GM12878 (cell line): ENCODE results near the gene TPCN1. TPM values are rescaled to one million over a fixed set of nuclear protein-coding genes. Genes with fewer than 3 reads are reported as not detected.

Source experiments
- ATAC-seq: fragments of 200-7000 bp; cut with Tn5 transposase; 3 replicates; pipeline ENCODE4 v1.9.1; 2020; ENCODE audit warnings: mild to moderate bottlenecking, moderate library complexity
- BruUV-seq: library from RNA; stranded (reverse); fragments of 400-500 nt; replicated peaks from 2 replicates; lab custom pipeline; 2021; lab: Mats Ljungman, UMichigan
- CTCF ChIA-PET: fragments of 300-600 bp; sonication (Branson Sonifier 250); formaldehyde crosslinking; extraction: SDS; loops from one replicate; lab custom pipeline; 2021; ENCODE audit warnings: inconsistent platforms; lab: Yijun Ruan, JAX
- POLR2A ChIA-PET: fragments of 350-600 bp; formaldehyde crosslinking; extraction: SDS; loops from one replicate; lab custom pipeline; 2021; ENCODE audit warnings: inconsistent platforms; lab: Charles Lee
- RAD21 ChIA-PET: fragments of 300-600 bp; sonication (Branson Sonifier 250); formaldehyde crosslinking; loops from one replicate; lab custom pipeline; 2023; ENCODE audit warnings: antibody characterized with exemption; ENCODE audit not compliant: unreplicated experiment; lab: Charles Lee
- SMC1A ChIA-PET: fragments of 300-600 bp; sonication (Branson Sonifier 250); formaldehyde crosslinking; loops from one replicate; lab custom pipeline; 2023; ENCODE audit not compliant: unreplicated experiment, uncharacterized antibody; lab: Charles Lee
- DNase-seq: peaks from one replicate; pipeline ENCODE4 v3.0.0-alpha.2; 2011; ENCODE audit warnings: low read depth, low spot score
- FAIRE-seq: peaks from 3 replicates; lab custom pipeline; 2011; peaks lifted over from hg19 to GRCh38; lab: Jason Lieb, UNC
- H2AFZ ChIP-seq: 2 replicates; pipeline ENCODE4 v1.6.0; 2011; ENCODE audit warnings: low read depth, low read length, control low read depth; ENCODE audit not compliant: control insufficient read depth
- H3K27ac ChIP-seq: 2 replicates; pipeline ENCODE4 v1.5.1; 2011; ENCODE audit warnings: control low read depth; ENCODE audit not compliant: control insufficient read depth, insufficient read depth
- H3K27me3 ChIP-seq, 2 experiments: replicated peaks in 1 of 2; 2 replicates each; pipeline versions ENCODE4 v1.6.0 to v1.6.1; 2011; ENCODE audit warnings: low read length in 1 of 2; ENCODE audit not compliant: control insufficient read depth in 2 of 2, insufficient read depth in 2 of 2
- H3K36me3 ChIP-seq, 2 experiments: 2 replicates each; pipeline ENCODE4 v1.5.1; 2011; ENCODE audit warnings: low read length in 1 of 2; ENCODE audit not compliant: control insufficient read depth in 2 of 2, insufficient read depth in 2 of 2
- H3K4me1 ChIP-seq: 2 replicates; pipeline ENCODE4 v1.6.1; 2011; ENCODE audit warnings: mild to moderate bottlenecking, low read length, moderate library complexity, mixed read lengths; ENCODE audit not compliant: control insufficient read depth, insufficient read depth
- H3K4me2 ChIP-seq: 2 replicates; pipeline ENCODE4 v1.6.0; 2011; ENCODE audit warnings: control low read depth; ENCODE audit not compliant: control insufficient read depth, insufficient read depth
- H3K4me3 ChIP-seq: fragments of 200-600 bp; sonication (generic); 2 replicates; pipeline ENCODE4 v1.5.1; 2016
- H3K79me2 ChIP-seq: 2 replicates; pipeline ENCODE4 v1.6.0; 2011; ENCODE audit warnings: low read length; ENCODE audit not compliant: control insufficient read depth, insufficient read depth
- H3K9ac ChIP-seq: 2 replicates; pipeline ENCODE4 v1.8.0; 2011; ENCODE audit warnings: low read length, control low read depth, mixed read lengths; ENCODE audit not compliant: control insufficient read depth, insufficient read depth
- H3K9me3 ChIP-seq: replicated peaks from 3 replicates; pipeline ENCODE4 v1.5.1; 2011; ENCODE audit warnings: mild to moderate bottlenecking, low read length; ENCODE audit not compliant: control insufficient read depth, insufficient read depth
- H4K20me1 ChIP-seq: 2 replicates; pipeline ENCODE4 v1.6.0; 2011; ENCODE audit not compliant: control insufficient read depth, insufficient read depth
- BRCA1 ChIP-seq: IDR thresholded peaks from 2 replicates; pipeline ENCODE4 v1.6.1; 2011; ENCODE audit warnings: low read depth, low read length, improper control_type of control experiment
- CREM ChIP-seq: IDR thresholded peaks from 2 replicates; pipeline ENCODE4 v1.6.1; 2014; ENCODE audit warnings: antibody characterized with exemption, low read depth
- FOS ChIP-seq: IDR thresholded peaks from 3 replicates; pipeline ENCODE4 v1.6.1; 2011; ENCODE audit warnings: borderline replicate concordance; ENCODE audit not compliant: insufficient read length; ENCODE audit errors: extremely low read depth
- GATAD2B ChIP-seq: fragments of 450-650 bp; conservative IDR thresholded peaks from 2 replicates; pipeline ENCODE4 v1.6.1; 2017; ENCODE audit warnings: low read depth, mild to moderate bottlenecking, moderate library complexity
- IKZF2 ChIP-seq, 2 experiments: fragments of 450-650 bp; IDR thresholded peaks; 2 replicates each; pipeline ENCODE4 v1.6.1; 2017; ENCODE audit warnings: mild to moderate bottlenecking in 2 of 2, moderate library complexity in 2 of 2
- IRF4 ChIP-seq: IDR thresholded peaks from 2 replicates; pipeline ENCODE4 v1.6.1; 2011; ENCODE audit warnings: low read depth, low read length
- KLF5 ChIP-seq: fragments of 450-650 bp; IDR thresholded peaks from 2 replicates; pipeline ENCODE4 v1.6.1; 2014; ENCODE audit warnings: mild to moderate bottlenecking; ENCODE audit not compliant: partially characterized antibody
- NR2C2 ChIP-seq: IDR thresholded peaks from 2 replicates; pipeline ENCODE4 v1.6.1; 2011; ENCODE audit warnings: borderline replicate concordance, low read depth; ENCODE audit not compliant: control insufficient read depth, insufficient read length
- REST ChIP-seq: IDR thresholded peaks from 2 replicates; pipeline ENCODE4 v1.6.1; 2012; ENCODE audit warnings: mild to moderate bottlenecking, low read depth, low read length
- USF1 ChIP-seq: IDR thresholded peaks from 2 replicates; pipeline ENCODE4 v1.6.1; 2011; ENCODE audit warnings: borderline replicate concordance, low read depth, mild to moderate bottlenecking, moderate library complexity, mixed read lengths, low read length; ENCODE audit not compliant: insufficient read depth; ENCODE audit errors: extremely low read length
- WGBS: methylation state at CpG from one replicate; pipeline ENCODE4 v1.1.6; 2016; ENCODE audit warnings: low lambda C conversion rate; ENCODE audit not compliant: insufficient replicate concordance, insufficient coverage; ENCODE audit errors: missing lambda C conversion rate; 5-methylcytosine and 5-hydroxymethylcytosine counted together
- in situ Hi-C: fragments of 300-500 bp; cut with MboI; formaldehyde crosslinking; loops from 9 replicates; pipeline ENCODE4 v1.14.3; 2018; ENCODE audit warnings: mixed read lengths
- intact Hi-C: fragments of 100-400 bp; cut with micrococcal nuclease; formaldehyde crosslinking; loops from one replicate; pipeline ENCODE4 v1.14.2; 2022; ENCODE audit not compliant: unreplicated experiment
- polyA plus RNA-seq, 11 experiments: library from polyadenylated mRNA; depleted of rRNA in 4 of 11; unstranded in 6 of 11; stranded (reverse) in 5 of 11; fragments of >200 nt; fragmentation: Nextera tagmentation in 4 of 11; fragmentation: Illumina TruSeq in 1 of 11; extraction: Ambion mirVana in 4 of 11; extraction: Trizol in 1 of 11; gene quantifications; 1 replicate in 1 of 11; 2 replicates in 10 of 11; pipeline versions ENCODE4 v1.2.1 to v1.2.3, GENCODE V29; 2011 to 2016; ENCODE audit warnings: inconsistent platforms in 2 of 11, missing spikeins in 2 of 11, low read depth in 1 of 11
- total RNA-seq, 4 experiments: library from RNA; depleted of rRNA in 3 of 4; stranded (reverse); fragments of >200 nt in 3 of 4; fragmentation: Illumina TruSeq in 1 of 4; extraction: Trizol in 1 of 4; gene quantifications; 2 replicates each; pipeline versions ENCODE4 v1.2.1 to v1.2.3, GENCODE V29; 2013 to 2021

Gene TPCN1
- total and polyA plus RNA-seq, 10 of the 15 experiments (the other 5 are each of a cell fraction or from before 2014, with no cell fraction given): 0.79 to 30.9 (median 19.4) TPM

- no peak for TF ChIP-seq KLF5
- 0 out of 4 replicates have a peak, but pooled peaks of 1 of the 2 experiments have one; percentile 12 for TF ChIP-seq IKZF2 (IDR thresholded peaks at IDR 0.05)
- no peak for TF ChIP-seq FOS
- TF ChIP-seq CREM: no peak
- TF ChIP-seq IRF4: no peak
- no peak for TF ChIP-seq BRCA1
- TF ChIP-seq NR2C2: no peak
- TF ChIP-seq USF1: peak; percentile 13
These were observed 50.7 kb downstream of the TPCN1 start (continued) for GRCh38 chr12:113271853-113272561.

GRCh38 chr12:113273053-113273725 lies 51.9 kb downstream of the TPCN1 start:
- no peaks in the 10 kb centered on the region for H3K27me3 ChIP-seq
- DNase-seq (no peak), ATAC-seq (no peak), FAIRE-seq (no peak)
- no peak overlapping the region for H3K9ac ChIP-seq
- ChIA-PET POLR2A (interaction anchor here (0.6 kb wide), 1 partner anchor 50 kb away, joined by 3 read pairs; no protein-coding TSS in a partner anchor), SMC1A (interaction anchor here (0.7 kb wide), 1 partner anchor 1146 kb away, joined by 3 read pairs; no protein-coding TSS in a partner anchor), CTCF (interaction anchor here (0.6 kb wide), 1 partner anchor 8 kb away, joined by 4 read pairs; no protein-coding TSS in a partner anchor), RAD21 (no interaction called here)
- no peak overlapping the region for H2AFZ ChIP-seq
- WGBS: 97% methylated on average over 13 of the region's 13 CpGs
- intact Hi-C loops (loop anchor here (10.0 kb wide), 1 partner anchor 78 kb away; no protein-coding TSS in a partner anchor), in situ Hi-C loops (no loop called here)
- H3K4me1 ChIP-seq: peaks cover 3% of the 10 kb centered on the region
- no peak overlapping the region for H3K27ac ChIP-seq
- no peak for TF ChIP-seq GATAD2B
- peak; percentile 42; the same call in 1 of the 2 replicates for TF ChIP-seq REST
- no peaks in the 10 kb centered on the region for H3K79me2 ChIP-seq
- H3K4me2 ChIP-seq: no peak overlapping the region
- H3K9me3 ChIP-seq: no peaks in the 10 kb centered on the region
- no TSS peak for BruUV-seq
- no peaks in the 10 kb centered on the region for H4K20me1 ChIP-seq
- H3K4me3 ChIP-seq: no peak overlapping the region
- H3K36me3 ChIP-seq: peaks cover 15 to 25% of the 10 kb centered on the region in 2 experiments
